Upper lobe of left lung (tissue), 4 donors: Measurements from ENCODE around the gene KCNAB1.

Experiments used
- CTCF ChIP-seq, 6 experiments: fragments of 450-650 bp in 4 of 6; fragments of 200-600 bp in 2 of 6; sonication (generic) in 2 of 6; IDR thresholded peaks; one replicate each; pipeline ENCODE4 v1.5.1; 2016 to 2019; ENCODE audit warnings: antibody characterized with exemption in 6 of 6
- POLR2A ChIP-seq, 4 donors: fragments of 450-650 bp; IDR thresholded peaks; one replicate each; pipeline ENCODE4 v1.5.1; 2016 to 2017; ENCODE audit warnings: antibody characterized with exemption in 4 of 4, mild to moderate bottlenecking in 2 of 4
- POLR2AphosphoS5 ChIP-seq, 2 donors: sonication (generic); formaldehyde crosslinking; IDR thresholded peaks; one replicate each; pipeline ENCODE4 v1.5.1; 2017; ENCODE audit warnings: antibody characterized with exemption in 2 of 2

GRCh38 chr3:156373654-156374053 is 253.3 kb downstream of the KCNAB1 start:
- TF ChIP-seq CTCF (IDR thresholded peaks at IDR 0.05) (no peak), POLR2AphosphoS5 (IDR thresholded peaks at IDR 0.05) (no peak), POLR2A (IDR thresholded peaks at IDR 0.05) (no peak)
